Epithelial cell of esophagus (primary cell): ENCODE measurements around the gene SMAP2.

Source experiments
- DNase-seq: peaks from one replicate; pipeline ENCODE4 v3.0.0; 2010; ENCODE audit warnings: low read depth
- H3K4me3 ChIP-seq: 2 replicates; pipeline ENCODE4 v1.5.1; 2011; ENCODE audit warnings: mild to moderate bottlenecking, low read length, control low read depth
- CTCF ChIP-seq: IDR thresholded peaks from 2 replicates; pipeline ENCODE4 v1.5.1; 2011; ENCODE audit warnings: low read depth, mild to moderate bottlenecking, low read length, control low read depth, inconsistent platforms; ENCODE audit not compliant: insufficient read depth; ENCODE audit errors: missing control alignments

SMAP2 gene

DNA sequence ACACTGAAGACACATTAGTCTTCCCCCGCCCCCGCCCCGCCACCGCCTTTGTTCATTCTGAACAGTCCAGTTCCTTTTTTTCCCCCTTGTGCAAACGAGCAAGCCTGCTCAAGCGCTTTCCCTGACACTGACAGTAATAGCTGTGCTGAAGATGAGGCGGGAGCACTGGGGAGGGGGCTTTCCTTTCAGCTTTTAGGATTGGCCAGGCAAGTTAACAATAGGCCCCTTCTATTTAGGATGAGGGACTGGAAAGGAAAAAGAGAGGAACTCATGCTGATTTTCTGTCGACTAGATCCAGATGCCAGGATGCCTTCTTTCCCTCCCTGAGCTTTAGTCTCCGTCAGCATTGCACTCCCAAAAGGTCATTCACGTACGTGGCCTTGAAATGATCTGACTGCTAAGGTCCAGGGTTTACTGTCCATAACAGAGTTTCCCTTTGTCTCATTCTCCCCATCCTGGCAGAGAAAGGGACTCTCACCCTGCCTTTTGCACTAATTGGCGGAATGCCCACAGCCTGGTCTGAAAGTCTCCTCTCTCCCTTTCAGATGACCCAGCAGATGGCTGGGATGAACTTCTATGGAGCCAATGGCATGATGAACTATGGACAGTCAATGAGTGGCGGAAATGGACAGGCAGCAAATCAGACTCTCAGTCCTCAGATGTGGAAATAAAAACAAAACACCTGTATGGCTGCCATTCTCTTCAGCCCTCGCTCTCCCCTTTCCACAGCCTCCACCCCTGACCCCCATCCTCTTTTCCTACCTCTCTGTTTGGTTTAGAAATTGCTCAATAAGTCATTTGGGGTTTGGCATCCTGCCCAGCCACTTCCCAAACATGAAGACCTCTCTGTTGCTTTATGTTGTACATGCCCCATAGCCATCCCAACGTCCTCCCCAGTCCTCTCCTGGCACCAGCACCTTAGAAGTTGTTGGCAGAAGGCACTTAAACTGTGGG, 48.2 kb downstream of the SMAP2 start:
- H3K4me3 ChIP-seq = no peak overlapping the region
- DNase-seq = no peak

GRCh38 chr1:40422630-40423263, 49.2 kb downstream of the SMAP2 start:
- no peak for TF ChIP-seq CTCF
- no peak overlapping the region for H3K4me3 ChIP-seq
- no peak for DNase-seq

More for the DNA sequence above, 48.2 kb downstream of the SMAP2 start:
- no peak for TF ChIP-seq CTCF

- no peak for DNase-seq
- H3K4me3 ChIP-seq = no peak overlapping the region
- TF ChIP-seq CTCF = no peak
These were observed 49.7 kb downstream of the SMAP2 start for GRCh38 chr1:40423264-40423642.

DNA sequence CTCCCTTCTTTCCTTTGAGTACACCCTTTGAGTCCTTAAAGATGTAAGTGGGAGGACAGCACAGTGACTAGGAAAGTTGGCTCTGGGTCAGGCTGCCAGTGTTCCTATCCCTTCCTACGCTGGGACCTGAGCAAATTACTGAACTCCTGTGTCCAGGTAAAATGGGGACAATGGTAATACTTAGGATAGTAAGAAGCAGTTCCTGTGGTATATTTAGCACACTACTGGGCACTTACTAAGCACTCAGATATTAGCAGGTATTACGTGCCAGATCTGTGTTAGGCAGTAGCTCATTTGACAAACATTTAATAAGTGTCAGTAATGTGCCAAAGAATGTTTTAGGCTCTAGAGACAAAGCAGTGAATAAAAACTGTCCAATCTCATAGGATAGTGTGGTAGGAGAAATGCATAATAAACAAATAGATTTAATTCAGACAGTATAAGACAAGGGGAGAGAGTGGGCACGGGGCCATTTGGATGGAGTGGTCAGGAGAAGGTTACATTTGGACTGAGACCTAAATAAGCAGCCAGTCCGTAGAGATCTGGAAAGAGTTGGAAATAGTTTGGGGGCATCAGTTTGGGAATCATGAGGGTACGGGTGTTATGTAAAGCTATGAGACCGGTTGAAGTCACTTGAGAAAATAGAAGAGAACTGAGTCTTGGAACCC, 50.6 kb downstream of the SMAP2 start:
- no peak overlapping the region for H3K4me3 ChIP-seq
- TF ChIP-seq CTCF = no peak
- DNase-seq = no peak

DNA sequence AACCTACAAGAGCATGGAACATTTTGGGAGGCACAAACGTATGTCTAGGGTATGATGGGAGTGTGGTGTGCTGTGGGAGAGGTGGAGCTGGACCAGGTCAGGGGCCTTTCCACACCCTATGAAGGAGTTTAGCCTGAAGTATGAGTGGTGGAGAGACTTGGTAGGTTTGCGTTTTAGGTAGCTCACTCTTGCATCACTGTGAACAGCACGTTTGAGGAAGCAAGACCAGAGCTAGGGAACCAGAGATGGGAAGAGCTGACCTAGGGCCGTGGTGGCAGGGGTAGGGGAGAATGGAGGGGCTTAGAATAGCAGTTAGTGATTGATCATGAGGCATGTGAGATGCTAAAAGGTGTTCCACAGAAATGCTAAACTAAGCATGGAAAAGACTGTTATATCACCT, 51.7 kb downstream of the SMAP2 start:
- no peak overlapping the region for H3K4me3 ChIP-seq
- TF ChIP-seq CTCF = no peak
- no peak for DNase-seq

- no peak for DNase-seq
- TF ChIP-seq CTCF = no peak
- H3K4me3 ChIP-seq = no peak overlapping the region
These were observed 57.9 kb downstream of the SMAP2 start for GRCh38 chr1:40431385-40431784.
